Suppressor macrophage treated with lipopolysaccharide for 1 hour (primary cell): ENCODE measurements around the gene CDS1.
A peak's percentile ranks its signal among the peaks of the same experiment; 100 is the strongest.
"Not testable (repeated sequence)": the region's sequence is repeated elsewhere in the genome, so short reads cannot be mapped to it uniquely, and the experiment has no call there.

Experiments used
- DNase-seq, 3 donors: peaks; one replicate each; pipeline ENCODE4 v3.0.0-alpha.2; 2020 to 2022

The CDS1 gene

DNA sequence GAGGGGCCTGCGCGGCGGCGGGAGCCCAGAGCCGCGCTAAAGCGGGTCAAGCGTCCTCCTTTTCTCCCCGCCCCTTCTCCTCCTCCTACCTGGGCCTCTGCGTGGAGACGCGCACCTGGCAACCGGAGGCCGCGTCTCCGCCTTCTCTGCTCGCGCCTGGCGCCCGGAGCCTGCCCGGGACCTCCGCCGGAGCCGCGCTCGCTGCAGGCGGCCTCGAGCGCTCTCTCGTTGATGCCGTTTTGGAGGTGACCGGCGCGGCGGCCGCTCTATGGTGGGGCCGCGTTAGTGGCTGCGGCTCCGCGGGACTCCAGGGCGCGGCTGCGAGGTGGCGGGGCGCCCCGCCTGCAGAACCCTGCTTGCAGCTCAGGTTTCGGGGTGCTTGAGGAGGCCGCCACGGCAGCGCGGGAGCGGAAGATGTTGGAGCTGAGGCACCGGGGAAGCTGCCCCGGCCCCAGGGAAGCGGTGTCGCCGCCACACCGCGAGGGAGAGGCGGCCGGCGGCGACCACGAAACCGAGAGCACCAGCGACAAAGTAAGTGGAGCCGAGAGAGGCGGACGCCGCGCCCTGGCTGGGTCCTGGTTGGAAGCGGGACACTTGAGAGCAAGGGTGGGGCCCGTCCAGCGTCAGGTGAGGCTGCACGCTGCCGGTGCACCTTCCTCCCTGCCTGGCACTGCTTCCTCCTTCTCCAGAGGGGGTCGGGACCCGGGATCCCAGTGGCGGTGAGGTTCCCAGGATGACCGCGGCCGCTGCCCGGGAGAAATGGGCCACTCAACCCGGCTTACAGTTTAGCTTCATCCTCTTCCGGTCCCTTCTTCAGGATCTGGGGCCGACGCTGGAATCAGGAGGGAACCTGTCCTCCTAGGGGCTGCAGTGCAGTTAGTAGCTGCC lies at the start of gene CDS1:
Gene CDS1 (plus strand): TSS at position 140 of the 888 bp plus-strand sequence. CDS start 275 bp downstream, at position 415.
- DNase-seq, result peak; percentile 18 to 52 (median 34)

DNA sequence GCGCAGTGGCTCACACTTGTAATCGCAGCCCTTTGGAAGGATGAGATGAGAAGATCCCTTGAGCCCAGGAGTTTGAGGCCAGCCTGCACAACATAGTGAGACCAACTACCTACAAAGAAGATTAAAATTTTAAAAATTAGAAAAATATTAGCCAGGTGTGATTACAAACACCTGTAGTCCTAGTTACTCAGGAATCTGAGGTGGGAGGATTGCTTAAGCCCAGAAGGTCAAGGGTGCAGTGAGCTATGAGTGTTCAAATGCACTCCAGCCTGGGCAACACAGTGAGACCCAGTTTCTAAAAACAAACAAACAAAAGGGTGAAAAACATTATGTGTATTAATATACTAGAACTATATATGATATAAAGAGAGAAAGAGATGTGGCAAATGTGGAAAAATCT lies 47.0 kb upstream of the CDS1 start:
- no peak for DNase-seq

DNA sequence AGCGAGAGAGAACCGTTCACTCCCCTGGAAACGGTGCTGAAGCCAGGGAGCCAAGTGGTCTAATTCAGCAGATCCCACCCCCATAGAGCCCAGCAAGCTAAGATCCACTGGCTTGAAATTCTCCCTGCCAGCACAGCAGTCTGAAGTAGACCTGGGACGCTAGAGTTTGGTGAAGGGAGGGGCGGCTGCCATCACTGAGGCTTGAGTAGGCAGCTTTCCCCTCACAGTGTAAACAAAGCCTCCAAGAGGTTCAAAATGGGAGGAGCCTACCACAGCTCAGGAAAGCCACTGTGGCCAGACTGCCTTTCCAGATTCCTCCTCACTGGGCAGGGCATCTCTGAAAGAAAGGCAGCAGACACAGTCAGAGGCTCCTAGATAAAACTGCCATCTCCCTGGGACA lies 37.8 kb upstream of the CDS1 start:
- DNase-seq, result no peak

DNA sequence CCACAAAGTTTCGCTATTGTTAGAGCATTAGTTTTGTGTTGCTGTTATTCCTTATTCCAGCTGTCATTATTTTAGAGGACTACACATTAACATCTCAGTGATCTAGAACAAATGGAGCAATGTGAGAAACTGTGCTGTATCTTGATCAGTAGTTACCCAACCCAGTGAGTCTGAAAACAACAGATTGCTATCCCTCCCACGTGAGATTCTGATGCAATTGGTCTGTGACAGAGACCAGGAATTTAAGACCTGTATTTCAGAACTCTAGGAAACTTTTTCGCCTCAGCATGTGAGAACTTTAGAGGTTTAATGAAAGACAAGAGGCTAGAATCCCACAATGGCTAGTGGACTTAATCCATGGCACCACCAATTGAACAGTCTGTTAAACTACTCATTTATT lies 35.7 kb upstream of the CDS1 start:
- peak; percentile 23 to 33 (median 29) for DNase-seq

DNA sequence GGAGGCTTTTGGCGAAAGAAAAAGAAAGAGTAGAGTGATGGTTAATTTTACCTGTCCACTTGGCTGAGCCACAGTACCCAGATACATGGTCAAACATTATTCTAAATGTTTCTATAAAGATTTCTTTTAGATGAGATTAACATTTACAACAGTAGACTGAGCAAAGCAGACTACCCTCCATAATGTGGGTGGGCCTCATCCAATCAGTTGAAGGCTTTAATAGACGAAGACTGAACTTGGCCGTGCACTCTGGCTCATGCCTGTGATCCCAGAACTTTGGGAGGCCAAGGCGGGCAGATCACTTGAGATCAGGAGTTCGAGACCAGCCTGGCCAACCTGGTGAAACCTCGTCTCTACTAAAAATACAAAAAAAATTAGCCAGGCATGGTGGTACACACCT lies 33.7 kb upstream of the CDS1 start:
- not testable (repeated sequence) for DNase-seq

DNA sequence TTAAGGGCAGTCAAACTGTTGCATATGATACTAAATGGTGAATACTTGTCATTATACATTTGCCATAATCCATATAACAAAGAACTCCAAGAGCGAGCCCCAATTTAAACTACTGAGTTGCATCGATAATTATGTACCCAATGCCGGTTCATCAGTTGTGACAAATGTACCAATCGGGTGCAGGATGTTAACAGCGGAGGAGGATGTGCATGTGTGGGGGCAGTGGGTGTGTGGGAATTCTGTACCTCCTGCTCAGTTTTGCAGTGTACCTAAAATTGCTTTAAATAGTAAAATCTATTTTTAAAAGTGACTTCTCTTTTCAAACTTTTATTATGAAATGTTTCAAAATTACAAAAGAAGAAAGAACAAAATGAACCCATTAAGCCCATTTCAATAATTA lies 20.8 kb upstream of the CDS1 start:
- no peak for DNase-seq

DNA sequence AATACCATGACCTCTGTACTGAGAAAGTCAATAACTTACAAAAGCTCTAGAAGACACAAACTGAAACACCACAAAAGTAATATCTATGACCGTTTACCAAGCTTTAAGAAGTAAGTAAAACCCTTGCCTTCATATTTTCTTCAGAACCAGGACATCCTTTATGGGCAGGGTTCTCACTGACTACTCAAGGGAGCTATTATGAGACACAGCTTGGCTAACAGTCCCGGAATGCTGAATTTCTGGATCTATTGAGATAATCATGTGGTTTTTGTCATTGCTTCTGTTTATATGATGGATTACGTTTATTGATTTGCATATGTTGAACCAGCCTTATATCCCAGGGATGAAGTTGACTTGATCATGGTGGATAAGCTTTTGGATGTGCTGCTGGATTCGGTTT lies 19.9 kb upstream of the CDS1 start:
- DNase-seq, result no peak

DNA sequence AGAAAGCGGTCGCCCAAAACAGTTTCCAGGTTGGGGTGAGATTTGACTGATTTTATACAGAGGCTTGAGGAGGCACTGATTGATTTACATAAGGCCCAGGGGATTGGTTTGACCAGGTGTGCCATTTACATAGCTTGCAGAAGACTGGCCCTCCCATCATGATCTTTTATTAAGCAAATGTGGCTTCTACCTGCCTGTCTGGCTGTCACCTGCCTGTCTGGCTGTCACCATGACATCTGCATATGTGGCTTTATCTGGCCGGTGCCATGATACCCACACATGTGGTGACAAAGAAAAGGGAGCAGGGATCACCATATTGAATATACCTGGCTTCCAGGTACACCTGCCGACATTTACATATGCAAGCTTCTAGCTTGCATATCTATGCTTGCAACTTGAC lies 17.0 kb upstream of the CDS1 start:
- no peak for DNase-seq

DNA sequence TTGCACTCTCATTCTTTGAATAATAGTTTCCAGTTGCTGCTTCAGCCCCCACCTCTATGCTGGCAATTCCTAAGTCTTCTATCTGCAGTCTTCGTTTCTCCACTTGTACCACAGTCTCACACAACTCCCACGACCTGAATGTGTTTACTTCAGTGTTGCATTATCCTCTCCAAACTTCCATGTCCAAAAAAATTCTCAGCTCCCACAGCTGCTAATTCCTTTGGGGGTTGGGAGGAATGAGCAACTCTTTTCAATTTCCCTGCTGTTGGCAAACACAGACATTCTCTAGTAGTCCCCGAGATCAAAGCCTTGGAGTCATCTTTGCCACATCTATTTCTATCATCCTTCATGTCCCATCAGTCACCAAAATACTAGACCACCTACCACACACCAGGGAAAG lies 14.4 kb upstream of the CDS1 start:
- no peak for DNase-seq

DNA sequence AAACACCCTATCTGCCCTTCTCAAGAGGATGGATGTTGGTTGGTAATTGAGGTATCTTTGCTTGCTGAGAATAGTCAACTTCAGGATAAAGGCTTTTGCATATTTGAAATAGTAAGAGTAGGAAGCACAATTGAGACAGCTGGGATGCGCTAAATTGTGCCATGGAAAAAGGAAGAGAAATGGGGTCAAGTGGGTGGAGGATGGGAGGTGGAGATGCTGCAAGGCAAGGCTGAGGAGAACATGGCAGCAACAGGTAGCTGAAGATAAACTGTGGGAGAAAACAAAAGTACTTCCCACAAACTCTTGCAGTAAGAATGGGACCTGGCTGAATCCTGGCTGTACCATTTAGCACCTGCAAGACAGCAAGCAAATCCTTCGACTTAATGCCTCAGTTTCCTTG lies 13.9 kb upstream of the CDS1 start:
- no peak for DNase-seq

DNA sequence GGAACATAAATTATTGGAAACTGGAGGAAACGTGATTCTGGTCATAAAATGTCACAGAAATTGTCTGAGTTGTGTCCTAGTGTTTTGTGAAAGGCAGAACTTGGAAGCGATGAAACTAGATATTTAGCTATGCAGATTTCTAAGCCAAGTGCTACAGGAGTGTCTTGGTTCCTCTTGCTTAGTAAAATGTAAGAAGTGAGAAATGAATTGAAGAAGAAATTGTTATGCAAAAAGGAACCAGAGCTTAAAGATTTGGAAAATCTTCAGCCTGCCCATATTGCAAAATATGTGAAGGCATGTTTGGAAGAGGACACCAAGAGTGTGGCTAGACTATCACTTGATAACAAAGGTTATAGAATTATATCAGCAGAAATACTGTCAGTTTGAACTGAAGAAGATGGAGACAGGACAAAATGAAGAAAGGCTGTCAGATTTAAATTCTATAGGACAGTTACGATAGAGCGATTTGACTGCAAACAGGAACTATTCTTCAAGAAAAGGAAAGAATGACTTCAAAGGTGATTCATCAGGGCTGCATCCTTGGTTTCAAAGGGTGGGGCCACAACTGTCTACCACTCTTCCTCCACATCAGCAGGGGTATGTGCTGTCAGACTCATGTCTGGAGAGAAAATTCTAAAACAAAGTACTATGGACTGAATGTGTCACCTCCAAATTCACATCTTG lies 9.4 kb upstream of the CDS1 start:
- peak; percentile 84 to 93 (median 91) for DNase-seq

DNA sequence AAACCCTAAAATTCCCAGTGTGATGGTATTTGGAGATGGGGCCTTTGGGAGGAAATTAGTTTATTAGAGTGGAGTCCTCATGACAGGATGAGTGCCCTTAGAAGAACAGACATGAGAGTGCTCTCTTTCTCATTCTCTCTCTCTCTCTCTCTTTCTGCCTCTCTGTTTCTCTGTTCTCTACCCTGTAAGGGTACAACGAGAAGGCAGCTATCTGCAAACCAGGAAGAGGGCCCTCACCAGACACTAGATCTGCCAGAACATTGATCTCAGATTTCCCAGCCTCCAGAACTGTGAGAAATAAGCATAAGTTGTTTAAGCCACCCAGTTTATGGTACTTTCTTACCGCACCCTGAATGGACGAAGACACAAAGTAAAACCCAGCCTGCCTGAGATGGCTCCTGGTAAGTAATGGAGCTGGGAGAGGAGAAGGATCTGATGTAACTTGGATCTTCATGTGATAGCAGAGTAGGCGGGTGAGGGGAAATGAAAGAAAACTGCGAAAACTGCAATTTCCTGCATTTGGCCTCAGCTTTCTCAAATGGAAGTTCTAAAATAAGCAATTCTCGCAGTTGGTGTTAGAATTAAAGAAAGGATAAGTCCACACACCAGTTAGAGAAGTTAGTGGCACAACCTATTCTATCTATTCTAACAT lies 8.7 kb upstream of the CDS1 start:
- DNase-seq, result peak; percentile 79 to 86 (median 84)

DNA sequence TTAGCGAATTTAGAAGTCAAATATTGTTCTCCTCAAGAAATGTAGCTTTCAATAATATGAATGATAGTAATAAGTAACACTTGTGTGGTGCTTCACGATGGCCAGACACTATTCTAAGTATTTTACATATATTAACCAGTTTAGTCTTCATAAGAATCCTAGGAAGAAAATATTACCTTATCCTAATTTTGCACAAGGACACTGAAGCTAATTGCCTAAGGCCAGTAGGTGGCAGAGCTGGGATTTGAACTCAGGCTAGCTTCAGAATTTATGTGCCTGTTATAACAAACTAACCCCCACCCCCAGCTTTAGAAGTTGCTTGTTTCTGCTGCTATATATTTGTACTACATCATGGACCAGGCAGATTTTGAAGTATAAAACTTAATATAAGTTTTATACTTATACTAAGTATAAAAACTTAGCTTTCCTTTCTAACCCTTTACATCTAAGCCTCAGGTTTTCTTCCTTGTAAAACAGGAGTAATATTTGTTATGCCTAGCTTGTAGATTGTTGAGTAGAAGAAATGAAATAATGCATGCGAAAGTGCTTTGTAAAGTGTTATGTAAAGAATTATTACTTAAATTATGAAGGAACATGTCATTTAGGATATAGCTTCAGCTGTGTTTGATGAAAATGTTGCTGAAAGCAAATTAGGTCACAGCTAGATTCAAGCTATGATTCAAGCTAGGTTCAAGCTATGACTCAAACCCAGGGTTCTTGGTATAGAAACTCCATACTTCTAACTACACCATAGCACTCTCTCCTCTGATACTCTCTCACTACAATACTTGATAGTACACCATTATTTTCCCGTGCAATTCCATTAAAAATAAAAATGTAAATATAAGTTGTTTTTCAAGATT lies 4.2 kb upstream of the CDS1 start:
- peak; percentile 62 to 70 (median 63) for DNase-seq

DNA sequence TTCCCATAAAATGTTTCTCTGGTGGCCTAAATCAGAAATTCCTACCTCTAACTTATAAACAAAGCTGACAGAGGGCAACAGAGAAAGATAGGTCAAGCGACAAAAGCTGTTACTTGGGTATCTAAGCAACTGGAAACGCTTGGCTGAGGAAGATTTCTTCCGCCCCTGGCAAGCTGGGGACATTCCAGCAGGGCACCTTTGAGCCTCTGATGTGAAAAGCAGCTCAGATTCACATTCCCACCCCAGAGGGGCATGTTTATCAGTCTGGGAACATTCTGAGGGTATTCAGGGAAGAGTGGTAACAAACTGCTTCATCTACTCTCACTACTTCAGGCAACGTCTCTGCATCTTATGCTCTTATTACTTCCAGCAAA lies 3.5 kb upstream of the CDS1 start:
- DNase-seq, result no peak

DNA sequence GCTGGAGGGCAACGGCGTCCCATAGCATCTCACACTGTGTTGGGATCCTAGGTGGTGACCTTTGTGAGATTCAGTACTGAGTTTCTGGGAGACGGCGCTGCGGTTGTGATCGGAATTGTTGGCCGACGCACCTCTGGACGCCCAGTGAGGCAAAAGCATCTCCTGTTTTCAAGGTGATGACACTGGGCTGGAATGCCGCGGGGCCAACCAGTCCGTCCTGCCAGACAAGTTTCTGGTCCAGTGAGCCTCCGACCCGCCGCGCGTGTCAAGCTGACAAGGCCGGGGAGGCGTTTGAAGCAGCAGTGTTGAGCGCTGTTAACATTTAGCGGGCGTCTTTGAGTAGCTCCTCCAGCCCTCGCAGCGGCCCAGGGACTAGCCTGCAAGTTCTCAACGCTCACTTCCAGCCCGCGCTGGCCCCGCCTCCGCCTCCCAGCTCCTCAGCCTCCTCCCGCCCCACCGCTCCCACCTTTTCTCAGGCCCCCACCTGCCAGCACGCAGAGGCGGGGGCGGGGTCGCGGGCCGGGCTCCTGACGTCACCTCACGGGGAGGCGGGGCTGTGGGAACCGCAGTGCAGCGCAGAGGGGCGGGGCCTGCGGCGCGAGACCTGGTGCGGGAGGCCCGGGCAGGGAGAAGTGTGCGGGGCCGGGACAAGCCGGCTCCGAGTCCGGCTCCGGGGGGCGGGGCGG lies 482 bp upstream of the CDS1 start:
- DNase-seq, result peak; percentile 60 to 85 (median 72)

DNA sequence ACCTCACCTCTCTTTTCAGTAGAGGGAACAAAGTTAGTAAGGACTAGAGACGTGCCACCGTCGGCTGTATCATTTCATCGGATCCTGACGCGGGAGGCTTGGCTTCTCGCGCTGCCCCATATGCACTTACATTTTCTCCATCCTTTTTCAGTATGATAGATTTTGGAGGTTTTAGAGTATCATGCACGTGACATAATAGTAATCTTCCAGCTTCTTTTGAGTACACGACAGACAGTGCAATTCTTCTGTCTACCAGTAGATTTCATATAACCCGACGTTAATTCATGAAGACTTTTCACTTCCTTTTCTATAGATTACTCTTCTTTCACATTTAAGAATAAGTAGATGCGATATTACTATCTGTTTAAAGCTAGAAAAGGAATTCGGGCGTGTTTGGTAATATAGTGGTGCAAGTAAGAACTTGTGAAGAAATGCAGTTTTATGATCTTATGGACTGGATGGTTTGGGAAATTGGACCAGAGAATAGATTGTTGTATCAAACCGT lies 1.0 kb downstream of the CDS1 start:
- DNase-seq, result peak; percentile 14 to 52 (median 39)

DNA sequence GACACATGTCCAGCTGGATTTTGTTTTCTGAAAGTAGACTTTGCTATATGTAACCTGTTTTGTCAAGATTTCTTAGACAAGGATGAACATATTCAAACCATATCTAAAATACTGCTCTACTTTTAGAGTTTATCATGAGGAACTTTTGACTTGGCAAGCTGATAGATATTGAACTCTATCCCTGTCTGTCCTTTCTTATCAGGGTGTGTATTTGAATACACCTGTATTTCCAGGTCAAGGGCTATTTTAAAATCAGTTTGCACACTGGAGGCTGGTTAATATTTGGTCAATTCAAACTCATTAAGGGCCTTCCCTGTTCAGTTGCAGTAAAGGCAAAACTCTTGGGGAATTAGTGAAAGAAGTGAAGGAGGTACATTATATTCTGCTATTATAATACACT lies 2.3 kb downstream of the CDS1 start:
- DNase-seq, result peak in 1 of 3 donors; percentile 8

DNA sequence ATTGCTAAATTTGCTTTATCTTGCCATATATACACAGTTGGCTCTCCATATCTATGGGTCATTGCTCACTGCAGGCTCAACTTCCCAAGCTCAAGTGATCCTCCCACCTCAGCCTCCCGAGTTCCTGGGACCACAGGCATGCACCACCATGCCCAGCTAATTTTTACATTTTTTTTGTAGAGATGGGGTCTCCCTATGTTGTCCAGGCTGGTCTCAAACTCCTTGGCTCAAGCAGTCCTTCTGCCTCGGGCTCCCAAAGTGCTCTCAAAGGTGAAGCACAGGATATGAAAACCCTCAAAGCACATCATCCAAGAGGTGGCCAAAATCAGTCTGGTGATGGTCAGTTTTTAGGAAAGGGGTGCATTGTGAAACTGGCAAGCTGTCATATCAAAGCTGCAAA lies 11.8 kb downstream of the CDS1 start:
- no peak for DNase-seq

DNA sequence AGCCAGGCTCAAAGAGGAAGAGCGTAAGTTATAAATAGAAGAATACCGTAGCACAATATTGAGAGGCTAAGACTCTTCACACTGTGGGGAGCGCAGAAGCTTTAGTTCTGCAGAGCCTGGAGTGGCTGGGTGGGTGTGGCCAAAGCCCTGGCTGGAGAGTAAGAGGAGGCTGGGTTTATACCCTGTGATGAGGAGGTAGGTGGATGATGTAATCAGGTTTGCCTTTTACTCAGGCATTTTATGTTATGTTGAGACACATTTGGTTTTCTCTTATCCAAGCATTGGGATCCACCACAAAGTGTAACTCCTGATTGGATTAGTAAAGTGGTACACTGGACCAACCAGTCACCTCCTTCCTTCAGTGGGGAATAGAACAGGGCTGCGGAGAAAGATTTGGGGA lies 13.9 kb downstream of the CDS1 start:
- peak; percentile 40 to 59 (median 41) for DNase-seq

DNA sequence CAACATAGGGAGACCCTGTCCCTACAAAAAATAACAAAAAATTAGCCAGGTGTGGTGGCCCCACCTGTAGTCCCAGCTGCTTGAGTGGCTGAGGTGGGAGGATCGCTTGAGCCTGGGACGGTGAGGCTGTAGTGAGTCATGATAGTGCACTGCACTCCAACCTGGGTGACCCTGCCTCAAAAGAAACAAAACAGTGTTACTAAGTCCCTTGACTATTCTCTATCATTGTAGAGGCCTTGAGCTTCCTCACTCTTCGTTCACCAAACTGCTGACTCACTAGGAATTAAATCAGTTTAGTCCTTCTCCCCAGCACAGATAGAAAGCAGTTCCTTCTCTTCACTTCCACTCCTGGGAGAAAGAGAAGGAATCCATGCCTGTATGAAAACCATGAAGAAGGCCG lies 14.5 kb downstream of the CDS1 start:
- peak in 1 of 3 donors; percentile 25 for DNase-seq

DNA sequence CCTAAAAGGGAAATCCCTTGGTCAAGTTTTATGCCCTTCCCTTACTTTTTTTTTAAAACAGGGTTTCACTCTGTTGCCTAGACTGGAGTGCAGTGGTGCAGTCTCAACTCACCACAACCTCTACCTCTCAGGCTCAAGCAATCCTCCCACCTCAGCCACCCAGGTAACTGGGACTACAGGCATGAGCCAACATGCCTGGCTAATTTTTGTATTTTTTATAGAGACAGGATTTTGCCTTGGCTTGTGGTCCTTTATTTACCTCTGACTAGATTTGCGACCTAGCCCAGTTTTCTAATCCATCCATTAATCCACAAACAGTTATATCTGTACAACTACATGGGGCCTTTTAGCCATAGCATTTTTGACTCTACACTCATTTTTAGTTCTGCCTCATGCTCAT lies 23.7 kb downstream of the CDS1 start:
- no peak for DNase-seq

DNA sequence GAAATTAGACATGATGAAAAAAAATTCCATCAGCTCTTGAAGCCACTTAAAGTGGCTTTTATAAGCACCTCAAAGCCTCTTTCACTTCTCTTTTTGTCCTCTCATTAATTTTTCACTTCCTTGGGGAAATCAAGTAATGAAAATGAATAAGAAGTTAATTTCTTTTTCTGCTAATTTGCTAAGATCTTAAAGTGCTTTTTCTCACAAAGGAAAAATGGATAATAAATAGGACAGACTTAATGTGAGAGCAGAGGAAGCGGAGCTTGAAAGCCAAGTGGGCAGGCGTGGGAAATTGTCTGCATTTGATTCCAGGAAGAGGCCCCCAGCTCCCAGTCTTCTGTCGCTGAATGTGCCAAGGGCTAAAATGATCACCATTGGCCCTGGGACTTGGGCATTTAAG lies 28.6 kb downstream of the CDS1 start:
- DNase-seq, result no peak
